Limb (tissue), 2 donors: ENCODE measurements around the gene NPAS2.

Experiments
- DNase-seq, 2 donors: peaks; one replicate each; pipeline ENCODE4 v3.0.0-alpha.2; 2016; ENCODE audit errors: extremely low spot score in 2 of 2

The NPAS2 gene

DNA sequence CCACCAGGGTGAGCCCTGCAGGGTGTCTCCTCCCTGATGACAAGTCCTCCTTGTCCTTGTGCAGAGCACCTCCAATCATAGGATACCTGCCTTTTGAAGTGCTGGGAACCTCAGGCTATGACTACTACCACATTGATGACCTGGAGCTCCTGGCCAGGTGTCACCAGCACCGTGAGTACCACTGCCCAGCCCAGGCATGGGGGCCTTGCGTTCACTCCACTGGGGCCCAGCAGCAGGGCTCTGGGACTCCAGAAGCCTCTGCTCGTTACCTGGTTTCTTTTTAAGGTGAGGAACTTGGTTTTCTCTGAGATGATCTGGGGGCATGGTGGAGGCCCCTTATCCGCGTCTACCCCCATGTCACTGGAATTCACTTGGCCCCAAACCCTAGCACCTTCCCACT is 145.7 kb downstream of the NPAS2 start:
- DNase-seq, result no peak

DNA sequence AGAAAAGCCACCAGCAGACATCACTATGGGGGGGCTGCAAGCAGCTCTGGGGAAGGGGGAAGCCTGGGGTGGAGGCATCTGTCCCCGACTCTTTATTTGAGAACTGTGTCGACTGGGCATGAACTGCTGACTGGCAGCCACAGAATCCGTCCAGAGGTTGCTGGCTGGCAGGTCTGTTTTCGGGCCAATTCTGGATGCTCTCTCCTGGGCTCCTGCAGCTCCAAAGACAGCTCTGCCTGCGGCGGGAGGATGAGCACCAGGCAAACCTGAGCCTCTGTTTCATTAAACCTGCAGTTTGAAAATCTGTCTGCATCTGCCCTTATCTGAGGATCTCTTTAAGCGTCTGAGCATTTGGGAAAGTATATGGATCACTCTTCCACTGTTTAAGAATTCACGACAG is 147.8 kb downstream of the NPAS2 start:
- no peak for DNase-seq

DNA sequence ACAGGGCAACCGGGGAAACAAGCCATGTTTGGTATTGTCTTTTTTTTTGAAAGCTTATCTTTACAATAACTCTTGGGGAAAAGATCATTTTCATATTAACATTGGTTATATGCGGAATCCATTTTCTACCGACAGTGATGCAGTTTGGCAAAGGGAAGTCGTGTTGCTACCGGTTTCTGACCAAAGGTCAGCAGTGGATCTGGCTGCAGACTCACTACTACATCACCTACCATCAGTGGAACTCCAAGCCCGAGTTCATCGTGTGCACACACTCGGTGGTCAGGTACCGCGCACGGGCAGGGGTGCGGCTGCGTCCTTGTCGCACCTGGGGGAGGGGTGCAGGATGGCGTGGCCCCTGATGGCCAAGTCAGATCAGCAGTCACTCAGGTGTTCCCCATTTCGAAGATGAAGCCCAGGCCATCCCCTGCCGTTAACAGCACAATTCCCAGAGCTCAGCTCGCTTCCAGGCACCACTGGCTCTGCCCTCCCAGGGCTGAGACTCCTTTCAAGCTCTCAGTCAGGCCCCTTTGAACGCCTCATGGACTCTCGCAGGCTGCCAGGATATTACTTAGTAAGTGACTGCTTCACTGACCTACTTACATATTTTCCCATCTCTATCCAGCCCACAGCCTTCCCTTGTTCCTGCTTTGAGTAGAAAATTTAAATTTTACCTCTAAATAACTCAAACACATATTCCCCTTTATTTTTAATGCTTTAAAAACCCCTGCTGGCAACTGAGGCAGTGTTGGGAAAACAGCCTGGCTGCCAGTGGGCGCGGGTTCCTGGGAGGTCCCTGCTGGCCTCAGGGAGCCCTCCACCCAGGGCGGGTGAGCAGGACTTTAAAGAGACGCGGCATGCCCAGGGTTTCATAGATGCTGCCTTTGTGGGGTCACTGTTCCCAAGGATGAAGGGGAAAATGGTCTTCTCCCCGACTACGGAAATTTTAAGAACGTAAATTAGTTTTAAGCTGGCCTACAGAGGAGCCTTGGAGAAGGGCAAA is 148.5 kb downstream of the NPAS2 start:
- no peak for DNase-seq

DNA sequence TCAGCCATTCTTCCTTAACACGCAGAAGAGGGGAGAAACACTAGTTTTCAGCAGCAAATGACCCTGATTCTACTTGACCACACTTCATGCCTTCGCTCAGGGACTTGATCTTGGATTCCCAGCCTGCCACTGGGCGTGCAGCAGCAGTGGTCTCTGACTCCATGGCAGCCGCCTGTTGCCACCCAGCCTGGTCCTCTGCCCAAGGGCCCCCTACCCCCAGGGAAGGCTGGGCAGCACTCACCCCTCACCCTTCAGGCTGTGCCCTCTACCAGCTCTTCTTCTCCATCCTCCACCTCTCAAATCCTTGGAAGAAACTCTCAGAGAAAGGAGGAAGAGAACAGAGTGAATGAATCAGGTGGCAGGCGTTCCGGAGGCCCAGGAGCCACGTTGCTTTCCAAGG is 150.1 kb downstream of the NPAS2 start:
- DNase-seq, result no peak

DNA sequence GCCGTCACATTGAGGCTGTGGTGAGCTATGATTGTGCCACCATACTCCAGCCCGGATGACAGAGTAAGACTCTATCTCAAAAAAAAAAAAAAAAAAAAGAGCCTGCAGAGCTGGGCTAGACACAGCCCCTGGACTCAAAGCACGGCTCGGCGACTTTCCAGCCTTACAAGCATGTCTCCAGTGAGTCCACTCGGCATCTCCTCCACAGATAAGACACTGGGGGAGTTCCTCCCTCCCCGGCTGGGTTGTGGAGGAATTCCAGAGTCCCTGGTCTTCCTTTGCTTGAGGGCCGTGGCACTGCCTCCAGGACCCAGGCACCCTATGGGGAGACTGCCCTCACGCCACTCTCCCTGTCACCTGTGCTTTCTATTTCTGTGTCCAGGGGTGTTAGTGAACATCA is 151.3 kb downstream of the NPAS2 start:
- DNase-seq, result no peak

DNA sequence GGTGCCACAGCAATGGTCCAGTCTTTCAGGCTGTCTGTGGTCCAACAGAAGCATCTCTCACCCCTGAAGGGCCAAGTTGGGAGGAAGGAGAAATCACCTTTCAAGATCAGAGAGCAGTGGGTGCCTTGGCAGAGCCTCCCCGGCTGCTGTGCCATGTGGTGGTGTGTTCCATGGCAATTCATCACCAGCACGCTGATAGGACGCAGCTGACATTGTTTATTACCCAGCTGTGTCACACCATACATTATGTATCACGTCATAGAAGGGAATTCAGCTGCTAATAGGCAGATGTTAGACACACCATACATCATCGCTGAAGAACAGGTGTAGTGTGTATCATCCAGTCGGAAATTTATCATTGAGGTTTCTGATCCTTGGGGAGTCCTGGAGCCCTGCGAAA is 152.5 kb downstream of the NPAS2 start:
- peak in 1 of 2 donors; percentile 47 for DNase-seq

DNA sequence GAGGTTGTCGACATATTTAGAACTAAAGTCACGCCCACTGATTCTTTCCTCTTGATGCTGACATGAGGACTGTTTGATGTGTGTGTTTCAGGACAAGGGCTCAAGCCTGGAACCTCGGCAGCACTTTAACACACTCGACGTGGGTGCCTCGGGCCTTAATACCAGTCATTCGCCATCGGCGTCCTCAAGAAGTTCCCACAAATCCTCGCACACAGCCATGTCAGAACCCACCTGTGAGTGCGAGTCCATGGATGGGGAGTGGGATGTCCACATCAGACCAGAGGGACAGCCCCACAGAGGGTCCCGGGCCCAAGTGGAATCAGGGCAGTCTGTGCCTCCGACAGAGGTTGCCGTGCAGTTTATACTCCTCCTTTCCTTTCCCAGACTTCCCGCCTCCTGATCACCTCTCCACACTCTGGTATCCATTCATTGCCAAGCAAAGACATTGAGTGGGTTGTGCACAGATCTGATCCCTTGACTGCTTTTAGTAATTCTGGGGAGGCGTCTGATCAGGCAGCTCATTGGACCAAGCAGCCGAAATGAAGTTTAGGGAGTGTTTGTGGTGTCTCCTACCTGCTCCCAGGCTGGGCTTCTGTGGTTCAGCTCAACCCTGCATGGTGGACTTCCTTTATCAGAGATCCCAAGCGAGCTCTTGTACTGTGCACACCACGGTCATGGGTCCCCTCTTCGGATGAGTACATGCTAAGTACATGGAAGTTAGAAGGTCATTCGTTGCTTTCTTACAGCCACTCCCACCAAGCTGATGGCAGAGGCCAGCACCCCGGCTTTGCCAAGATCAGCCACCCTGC is 155.0 kb downstream of the NPAS2 start:
- no peak for DNase-seq

DNA sequence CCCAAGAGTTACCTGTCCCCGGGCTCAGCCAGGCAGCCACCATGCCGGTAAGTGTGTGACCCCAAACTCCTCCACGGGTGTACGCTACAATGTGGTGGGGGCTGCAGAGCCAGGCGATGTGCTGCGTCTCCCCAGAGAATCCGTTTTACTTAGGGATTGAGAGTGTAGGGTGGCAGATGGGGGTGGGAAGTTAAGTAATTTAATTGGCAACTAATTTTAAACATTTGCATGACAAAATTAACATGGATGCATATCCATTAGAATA is 155.5 kb downstream of the NPAS2 start:
- no peak for DNase-seq

DNA sequence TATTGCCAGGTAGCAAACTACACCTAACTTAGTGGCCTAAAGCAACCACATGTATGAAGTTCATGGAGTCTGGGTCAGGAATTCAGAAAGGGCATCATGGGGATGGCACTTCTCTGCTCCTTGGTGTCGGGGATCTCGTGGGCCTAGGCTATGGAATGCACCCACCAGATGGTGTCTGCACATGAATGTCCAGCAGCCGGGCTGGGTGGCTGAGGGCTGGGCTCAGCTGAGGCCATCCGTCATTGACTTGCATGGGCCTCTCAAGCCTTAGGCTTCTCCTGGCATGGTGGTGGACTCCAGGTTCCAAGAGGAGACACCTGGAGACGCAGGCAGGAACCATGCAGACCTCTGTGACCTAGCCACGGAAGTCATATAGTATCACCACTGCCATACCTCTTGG is 156.1 kb downstream of the NPAS2 start:
- no peak for DNase-seq

DNA sequence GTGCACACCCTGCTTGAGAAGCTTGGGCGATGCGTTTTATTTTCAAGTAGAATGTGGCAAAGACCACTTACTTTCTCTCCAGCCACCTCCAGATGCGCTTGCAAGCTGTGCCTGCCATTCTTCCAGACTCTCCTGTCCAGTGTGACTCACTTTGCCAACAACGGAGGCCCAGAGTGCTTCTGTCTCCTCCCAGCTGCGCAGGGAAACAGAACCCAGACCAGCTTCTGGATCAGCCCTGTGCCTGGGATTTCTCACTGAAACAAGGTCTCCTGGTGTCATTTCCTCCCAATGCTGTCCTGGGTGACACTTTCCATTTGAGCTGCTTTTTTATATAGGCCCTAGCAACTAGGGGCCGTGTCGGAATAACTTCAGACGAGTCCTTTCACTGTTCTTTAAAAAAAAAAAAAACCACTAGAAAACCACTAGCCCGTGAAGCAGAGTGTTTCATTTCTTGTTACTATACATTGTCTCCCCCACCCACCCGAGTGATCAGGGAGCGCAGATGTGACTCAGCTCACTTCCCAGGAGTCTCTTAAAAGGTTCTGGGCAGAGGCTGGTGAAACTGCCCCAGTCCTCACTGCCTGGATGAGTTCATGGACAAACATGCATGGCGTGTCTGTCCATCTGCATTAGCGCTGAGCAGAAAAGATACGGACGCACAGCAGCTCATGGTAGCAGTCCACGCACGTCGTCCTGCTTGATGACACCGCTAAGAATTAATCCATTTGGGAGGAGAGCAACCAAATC is 156.9 kb downstream of the NPAS2 start:
- DNase-seq, result no peak

DNA sequence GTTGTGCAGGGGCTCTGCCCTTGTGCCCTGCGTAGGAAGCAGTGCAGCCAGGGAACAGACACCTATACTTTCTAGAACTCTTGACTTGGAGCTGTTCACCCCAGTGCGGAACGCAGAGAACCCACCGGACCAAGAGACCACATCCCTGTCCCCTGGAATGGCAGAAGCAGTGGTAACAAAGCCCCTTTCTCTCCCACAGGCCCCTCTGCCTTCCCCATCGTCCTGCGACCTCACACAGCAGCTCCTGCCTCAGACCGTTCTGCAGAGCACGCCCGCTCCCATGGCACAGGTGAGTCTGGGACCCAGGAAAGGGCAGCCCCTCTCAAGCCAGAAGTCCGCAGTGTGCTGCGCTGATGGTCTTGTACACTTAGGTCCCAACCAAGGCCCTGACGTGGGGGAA is 157.6 kb downstream of the NPAS2 start:
- no peak for DNase-seq

DNA sequence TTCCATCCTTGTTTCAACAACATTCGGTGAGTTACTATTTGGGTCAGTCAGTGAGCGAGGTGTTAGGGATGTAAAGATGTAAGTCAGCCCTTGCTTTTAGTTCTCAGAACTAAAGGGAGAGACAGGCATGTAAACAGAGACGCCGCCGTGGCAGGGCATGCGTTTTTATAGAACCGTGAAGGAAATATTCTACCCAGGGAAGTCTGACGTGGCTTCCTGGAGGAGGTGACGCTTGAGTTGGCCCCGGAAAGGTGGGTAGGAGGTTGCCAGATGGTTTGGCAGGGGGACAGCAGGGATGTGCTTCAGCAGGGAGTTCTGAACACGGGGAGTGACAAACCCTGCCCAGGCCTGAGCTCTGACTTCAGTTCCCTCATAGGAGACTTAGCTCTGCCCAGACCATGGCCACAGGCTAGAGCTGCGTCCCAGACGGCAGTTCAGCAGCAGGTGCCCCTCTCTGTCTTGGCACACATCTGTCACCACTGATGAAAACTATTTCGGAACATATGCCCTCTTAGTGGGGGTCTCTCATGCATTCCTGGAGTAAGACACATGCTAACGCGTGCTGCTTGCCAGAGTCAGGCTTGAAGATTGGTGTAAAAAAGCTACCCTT is 158.7 kb downstream of the NPAS2 start:
- DNase-seq, result peak; percentile 36 to 62

DNA sequence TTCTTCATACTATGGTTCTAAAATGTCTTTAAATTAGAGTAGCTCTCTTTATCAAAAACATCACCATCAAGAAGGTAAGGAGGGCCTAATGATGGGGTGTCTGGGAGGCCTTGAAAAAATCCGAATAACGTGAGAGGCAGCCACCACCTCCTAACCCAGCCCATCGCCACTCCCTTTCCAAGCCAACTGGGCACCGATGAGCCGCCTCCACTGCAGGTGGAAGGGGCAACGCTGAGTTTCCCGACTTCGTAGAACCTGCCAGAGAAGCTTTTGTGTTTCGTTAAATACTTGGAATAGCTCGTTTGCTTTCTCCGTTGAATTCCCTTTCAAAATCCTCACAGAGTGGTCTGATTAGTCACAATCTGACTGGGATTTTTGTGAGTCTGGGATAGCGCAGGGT is 160.1 kb downstream of the NPAS2 start:
- no peak for DNase-seq

DNA sequence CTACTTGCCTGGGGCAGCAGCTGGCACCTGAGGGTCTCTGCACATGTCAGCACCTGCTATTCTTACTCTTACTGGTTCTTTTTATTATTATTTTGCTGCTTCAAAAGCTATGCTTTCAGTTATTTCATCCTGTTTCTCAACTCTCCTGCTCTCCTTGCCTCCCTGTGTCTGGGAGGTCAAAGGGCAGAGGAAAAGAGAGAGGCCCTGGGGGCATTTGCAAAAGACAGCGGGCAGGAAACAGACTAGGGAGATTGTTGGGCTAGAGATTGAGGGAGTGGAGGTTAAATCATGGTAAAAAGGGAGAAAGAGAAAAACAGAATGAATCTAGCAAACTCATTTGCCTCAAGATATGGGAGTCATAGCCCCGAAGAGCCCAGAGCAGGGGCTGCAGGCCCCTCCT is 161.1 kb downstream of the NPAS2 start:
- no peak for DNase-seq

DNA sequence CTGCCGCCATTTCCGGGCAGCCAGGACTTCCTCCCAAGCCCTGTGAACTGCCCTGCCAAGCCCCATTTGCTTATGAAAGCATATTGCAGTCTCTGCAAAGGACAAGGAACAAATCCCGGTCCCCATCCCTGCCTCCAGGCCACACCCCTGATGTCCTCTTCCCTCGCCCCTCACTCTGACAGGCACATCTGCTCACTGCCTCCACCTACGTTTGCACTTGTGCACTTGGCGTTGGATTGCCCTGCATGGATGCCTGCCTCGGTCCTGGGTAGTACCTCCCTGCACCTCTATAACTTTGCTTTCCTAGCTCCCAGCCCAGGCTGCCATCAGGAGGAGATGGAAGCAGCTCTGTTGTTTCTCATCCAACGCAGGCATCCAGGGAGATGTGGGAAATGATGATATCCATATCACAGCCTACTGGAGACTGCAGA is 162.5 kb downstream of the NPAS2 start:
- no peak for DNase-seq

DNA sequence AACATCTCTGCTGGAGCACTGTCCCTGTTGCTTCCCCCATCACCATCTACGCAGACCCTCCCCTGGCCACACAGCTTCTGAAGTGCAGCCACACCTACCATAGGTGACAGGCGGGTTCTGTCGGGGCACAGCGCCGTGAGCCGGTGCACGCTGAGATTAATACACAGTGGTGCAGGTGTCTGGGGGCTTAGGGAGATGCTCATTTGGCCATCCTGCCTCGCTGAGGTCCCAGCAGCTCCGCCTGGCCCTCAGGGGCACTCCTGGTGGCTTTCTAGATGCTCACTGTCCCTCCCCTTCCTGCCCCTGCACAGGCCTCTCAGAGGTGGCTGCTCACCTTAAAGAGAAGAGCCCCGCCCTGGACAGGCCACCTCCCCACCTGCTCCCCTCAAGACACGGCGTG is 163.3 kb downstream of the NPAS2 start:
- no peak for DNase-seq

DNA sequence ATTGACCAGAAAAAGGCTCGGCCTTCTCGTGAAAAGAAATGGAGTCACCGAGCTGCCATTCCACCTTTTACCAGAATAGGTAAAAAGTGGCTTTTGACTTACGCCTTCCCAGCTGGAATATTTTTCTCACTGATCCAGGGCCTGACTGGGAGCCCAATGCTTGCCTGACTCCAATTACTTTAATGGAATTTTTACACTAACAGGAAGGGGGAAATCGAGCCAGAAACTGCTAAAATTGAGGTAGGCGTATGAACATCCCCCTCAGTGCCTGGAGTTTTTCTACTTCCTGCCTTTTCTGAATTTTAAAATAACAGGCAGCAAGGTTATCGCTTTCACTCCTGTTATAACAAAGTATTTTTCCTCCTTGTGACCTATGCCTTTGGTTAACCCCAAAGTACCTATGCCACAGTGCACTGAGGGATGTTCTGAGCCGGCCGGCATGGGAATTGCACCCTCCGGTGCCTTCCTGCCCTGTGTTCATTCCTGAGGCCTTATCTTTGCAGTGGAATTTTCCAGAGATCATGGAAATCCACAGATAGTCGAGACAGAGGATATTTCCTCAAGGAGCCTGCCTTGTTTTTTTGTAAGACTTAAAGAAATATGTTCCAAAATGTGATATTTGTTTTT is 163.9 kb downstream of the NPAS2 start:
- DNase-seq, result no peak

DNA sequence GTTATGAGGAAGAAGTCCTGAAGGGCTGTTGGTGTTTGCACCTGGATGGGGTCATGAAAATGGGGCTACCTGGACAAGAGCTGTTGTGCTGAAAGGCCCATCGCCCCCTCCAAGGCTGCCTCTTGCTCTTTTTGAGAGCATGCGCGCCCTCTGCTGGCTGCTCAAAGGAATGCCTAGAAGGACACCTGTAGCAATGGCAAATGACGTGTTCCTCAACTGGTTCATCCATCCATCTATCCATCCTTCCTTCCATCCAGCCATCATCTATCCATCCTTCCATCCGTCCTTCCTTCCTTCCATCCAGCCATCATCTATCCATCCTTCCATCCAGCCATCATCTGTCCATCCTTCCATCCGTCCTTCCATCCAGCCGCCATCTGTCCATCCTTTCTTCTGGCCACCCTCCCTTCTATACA is 165.0 kb downstream of the NPAS2 start:
- peak; percentile 73 to 78 for DNase-seq

DNA sequence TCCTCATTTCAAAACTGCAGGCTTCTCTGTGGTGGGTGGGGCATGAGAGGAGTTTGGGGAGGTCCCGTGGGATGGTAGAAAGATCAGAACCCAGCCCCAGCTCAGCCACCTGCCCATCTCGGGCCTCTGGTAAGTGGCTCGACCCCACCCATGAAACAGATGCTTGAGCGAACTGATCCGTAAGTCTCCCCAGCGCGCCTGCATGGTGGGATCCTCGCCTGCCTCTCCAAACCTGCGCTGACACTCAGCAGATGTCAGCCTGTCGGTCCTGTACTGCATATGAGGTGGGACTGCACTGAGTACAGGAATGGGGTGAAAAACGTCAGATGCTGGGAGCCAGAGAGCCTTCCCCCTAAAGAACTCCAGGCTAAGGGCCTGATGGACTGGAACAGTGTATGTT is 166.2 kb downstream of the NPAS2 start:
- no peak for DNase-seq

DNA sequence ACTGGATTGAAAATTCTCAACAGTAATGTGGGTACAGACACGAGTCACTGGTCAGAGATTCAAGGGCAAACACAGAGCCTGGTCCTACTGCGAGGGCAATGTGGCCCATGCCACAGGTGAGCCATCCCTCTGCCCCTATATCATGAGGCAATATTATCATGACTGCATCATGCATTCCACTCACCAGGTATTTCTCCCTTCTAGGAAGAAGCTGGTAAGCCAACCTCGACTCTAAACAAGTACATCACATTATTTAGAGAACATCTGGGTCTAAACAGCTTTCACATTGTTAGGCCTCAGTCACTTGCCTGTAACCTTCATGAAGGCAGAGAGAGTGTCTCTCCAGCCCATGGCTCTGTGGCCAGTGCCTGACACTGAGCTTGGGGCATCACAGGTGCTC is 167.6 kb downstream of the NPAS2 start:
- no peak for DNase-seq

DNA sequence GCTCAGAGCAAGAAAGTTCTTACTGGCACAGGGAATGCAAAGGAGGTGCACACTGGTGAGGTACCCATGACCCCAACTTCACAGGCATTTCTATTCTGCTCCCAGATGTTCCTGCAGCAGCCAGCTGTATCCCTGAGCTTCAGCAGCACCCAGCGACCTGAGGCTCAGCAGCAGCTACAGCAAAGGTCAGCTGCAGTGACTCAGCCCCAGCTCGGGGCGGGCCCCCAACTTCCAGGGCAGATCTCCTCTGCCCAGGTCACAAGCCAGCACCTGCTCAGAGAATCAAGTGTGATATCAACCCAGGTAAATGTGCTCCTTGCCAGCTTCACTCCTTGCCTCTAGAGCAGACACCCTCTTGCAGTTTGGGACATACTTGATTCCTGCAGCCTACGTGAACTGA is 168.0 kb downstream of the NPAS2 start:
- DNase-seq, result peak in 1 of 2 donors; percentile 5
